GM12878 (cell line): ENCODE data around the gene TBC1D12. TPM values are rescaled to one million over a fixed set of nuclear protein-coding genes. Genes with fewer than 3 reads are reported as not detected.

Experiments used
- ATAC-seq: fragments of 200-7000 bp; cut with Tn5 transposase; 3 replicates; pipeline ENCODE4 v1.9.1; 2020; ENCODE audit warnings: mild to moderate bottlenecking, moderate library complexity
- BruUV-seq: library from RNA; stranded (reverse); fragments of 400-500 nt; replicated peaks from 2 replicates; lab custom pipeline; 2021; lab: Mats Ljungman, UMichigan
- CTCF ChIA-PET: fragments of 300-600 bp; sonication (Branson Sonifier 250); formaldehyde crosslinking; extraction: SDS; loops from one replicate; lab custom pipeline; 2021; ENCODE audit warnings: inconsistent platforms; lab: Yijun Ruan, JAX
- POLR2A ChIA-PET: fragments of 350-600 bp; formaldehyde crosslinking; extraction: SDS; loops from one replicate; lab custom pipeline; 2021; ENCODE audit warnings: inconsistent platforms; lab: Charles Lee
- RAD21 ChIA-PET: fragments of 300-600 bp; sonication (Branson Sonifier 250); formaldehyde crosslinking; loops from one replicate; lab custom pipeline; 2023; ENCODE audit warnings: antibody characterized with exemption; ENCODE audit not compliant: unreplicated experiment; lab: Charles Lee
- SMC1A ChIA-PET: fragments of 300-600 bp; sonication (Branson Sonifier 250); formaldehyde crosslinking; loops from one replicate; lab custom pipeline; 2023; ENCODE audit not compliant: unreplicated experiment, uncharacterized antibody; lab: Charles Lee
- DNase-seq: peaks from one replicate; pipeline ENCODE4 v3.0.0-alpha.2; 2011; ENCODE audit warnings: low read depth, low spot score
- FAIRE-seq: peaks from 3 replicates; lab custom pipeline; 2011; peaks lifted over from hg19 to GRCh38; lab: Jason Lieb, UNC
- H2AFZ ChIP-seq: 2 replicates; pipeline ENCODE4 v1.6.0; 2011; ENCODE audit warnings: low read depth, low read length, control low read depth; ENCODE audit not compliant: control insufficient read depth
- H3K27ac ChIP-seq: 2 replicates; pipeline ENCODE4 v1.5.1; 2011; ENCODE audit warnings: control low read depth; ENCODE audit not compliant: control insufficient read depth, insufficient read depth
- H3K27me3 ChIP-seq, 2 experiments: replicated peaks in 1 of 2; 2 replicates each; pipeline versions ENCODE4 v1.6.0 to v1.6.1; 2011; ENCODE audit warnings: low read length in 1 of 2; ENCODE audit not compliant: control insufficient read depth in 2 of 2, insufficient read depth in 2 of 2
- H3K36me3 ChIP-seq, 2 experiments: 2 replicates each; pipeline ENCODE4 v1.5.1; 2011; ENCODE audit warnings: low read length in 1 of 2; ENCODE audit not compliant: control insufficient read depth in 2 of 2, insufficient read depth in 2 of 2
- H3K4me1 ChIP-seq: 2 replicates; pipeline ENCODE4 v1.6.1; 2011; ENCODE audit warnings: mild to moderate bottlenecking, low read length, moderate library complexity, mixed read lengths; ENCODE audit not compliant: control insufficient read depth, insufficient read depth
- H3K4me2 ChIP-seq: 2 replicates; pipeline ENCODE4 v1.6.0; 2011; ENCODE audit warnings: control low read depth; ENCODE audit not compliant: control insufficient read depth, insufficient read depth
- H3K4me3 ChIP-seq: fragments of 200-600 bp; sonication (generic); 2 replicates; pipeline ENCODE4 v1.5.1; 2016
- H3K79me2 ChIP-seq: 2 replicates; pipeline ENCODE4 v1.6.0; 2011; ENCODE audit warnings: low read length; ENCODE audit not compliant: control insufficient read depth, insufficient read depth
- H3K9ac ChIP-seq: 2 replicates; pipeline ENCODE4 v1.8.0; 2011; ENCODE audit warnings: low read length, control low read depth, mixed read lengths; ENCODE audit not compliant: control insufficient read depth, insufficient read depth
- H3K9me3 ChIP-seq: replicated peaks from 3 replicates; pipeline ENCODE4 v1.5.1; 2011; ENCODE audit warnings: mild to moderate bottlenecking, low read length; ENCODE audit not compliant: control insufficient read depth, insufficient read depth
- H4K20me1 ChIP-seq: 2 replicates; pipeline ENCODE4 v1.6.0; 2011; ENCODE audit not compliant: control insufficient read depth, insufficient read depth
- BHLHE40 ChIP-seq, 2 experiments: fragments of 450-650 bp in 1 of 2; IDR thresholded peaks; 2 replicates each; pipeline ENCODE4 v1.6.1; 2011 to 2017; ENCODE audit warnings: low read depth in 2 of 2, borderline replicate concordance in 1 of 2, improper control_type of control experiment in 1 of 2, low read length in 1 of 2, mild to moderate bottlenecking in 1 of 2
- GABPA ChIP-seq: IDR thresholded peaks from 2 replicates; pipeline ENCODE4 v1.6.1; 2014; ENCODE audit warnings: antibody characterized with exemption, low read depth, mild to moderate bottlenecking, inconsistent platforms
- MEF2A ChIP-seq: IDR thresholded peaks from 2 replicates; pipeline ENCODE4 v1.6.1; 2011; ENCODE audit warnings: low read depth, mild to moderate bottlenecking, low read length, moderate library complexity; ENCODE audit not compliant: insufficient read depth
- PAX5 ChIP-seq: IDR thresholded peaks from 2 replicates; pipeline ENCODE4 v1.6.1; 2011; ENCODE audit warnings: low read depth, low read length, borderline replicate concordance
- RAD51 ChIP-seq: fragments of 450-650 bp; IDR thresholded peaks from 2 replicates; pipeline ENCODE4 v1.6.1; 2016; ENCODE audit warnings: moderate library complexity, mild to moderate bottlenecking, inconsistent platforms
- SKIL ChIP-seq: fragments of 450-650 bp; IDR thresholded peaks from 2 replicates; pipeline ENCODE4 v1.6.1; 2017; ENCODE audit warnings: mild to moderate bottlenecking, low read depth, inconsistent platforms; ENCODE audit not compliant: poor library complexity, severe bottlenecking
- ZNF24 ChIP-seq: fragments of 450-650 bp; IDR thresholded peaks from 2 replicates; pipeline ENCODE4 v1.6.1; 2017; ENCODE audit warnings: antibody characterized with exemption, mild to moderate bottlenecking
- WGBS: methylation state at CpG from one replicate; pipeline ENCODE4 v1.1.6; 2016; ENCODE audit warnings: low lambda C conversion rate; ENCODE audit not compliant: insufficient replicate concordance, insufficient coverage; ENCODE audit errors: missing lambda C conversion rate; 5-methylcytosine and 5-hydroxymethylcytosine counted together
- in situ Hi-C: fragments of 300-500 bp; cut with MboI; formaldehyde crosslinking; loops from 9 replicates; pipeline ENCODE4 v1.14.3; 2018; ENCODE audit warnings: mixed read lengths
- intact Hi-C: fragments of 100-400 bp; cut with micrococcal nuclease; formaldehyde crosslinking; loops from one replicate; pipeline ENCODE4 v1.14.2; 2022; ENCODE audit not compliant: unreplicated experiment
- polyA plus RNA-seq, 11 experiments: library from polyadenylated mRNA; depleted of rRNA in 4 of 11; unstranded in 6 of 11; stranded (reverse) in 5 of 11; fragments of >200 nt; fragmentation: Nextera tagmentation in 4 of 11; fragmentation: Illumina TruSeq in 1 of 11; extraction: Ambion mirVana in 4 of 11; extraction: Trizol in 1 of 11; gene quantifications; 1 replicate in 1 of 11; 2 replicates in 10 of 11; pipeline versions ENCODE4 v1.2.1 to v1.2.3, GENCODE V29; 2011 to 2016; ENCODE audit warnings: inconsistent platforms in 2 of 11, missing spikeins in 2 of 11, low read depth in 1 of 11
- total RNA-seq, 4 experiments: library from RNA; depleted of rRNA in 3 of 4; stranded (reverse); fragments of >200 nt in 3 of 4; fragmentation: Illumina TruSeq in 1 of 4; extraction: Trizol in 1 of 4; gene quantifications; 2 replicates each; pipeline versions ENCODE4 v1.2.1 to v1.2.3, GENCODE V29; 2013 to 2021
- TF ChIP-seq, protein P1 (sequence below): IDR thresholded peaks from 2 replicates; pipeline ENCODE4 v1.6.1; 2011; ENCODE audit warnings: low read depth, low read length, improper control_type of control experiment, borderline replicate concordance
- TF ChIP-seq, protein P2 (sequence below): fragments of 450-650 bp; IDR thresholded peaks from 2 replicates; pipeline ENCODE4 v1.6.1; 2017; ENCODE audit warnings: mild to moderate bottlenecking, moderate library complexity

Gene TBC1D12
- total and polyA plus RNA-seq, 10 of the 15 experiments (the other 5 are each of a cell fraction or from before 2014, with no cell fraction given): 2.6 to 7.5 (median 3.8) TPM

- WGBS: 22% methylated on average over 2 of the region's 2 CpGs
- Histone ChIP-seq H3K4me1 (peaks cover 6% of the 10 kb centered on the region), H3K9ac (no peak overlapping the region), H4K20me1 (no peaks in the 10 kb centered on the region), H3K9me3 (no peaks in the 10 kb centered on the region), H3K27me3 (no peaks in the 10 kb centered on the region), H3K4me2 (no peak overlapping the region), H2AFZ (no peak overlapping the region), H3K27ac (no peak overlapping the region), H3K79me2 (no peaks in the 10 kb centered on the region), H3K36me3 (no peaks in the 10 kb centered on the region), H3K4me3 (no peak overlapping the region)
- FAIRE-seq: no peak
- ChIA-PET POLR2A (no interaction called here), RAD21 (no interaction called here), SMC1A (no interaction called here), CTCF (no interaction called here)
- DNase-seq: no peak
- no peak for TF ChIP-seq ZNF24
- TF ChIP-seq BHLHE40 (IDR thresholded peaks at IDR 0.05; ENCODE audit: borderline replicate concordance in 1 of 2, low read depth in 2 of 2, low read length in 1 of 2): peak; percentile 68 to 76
- no TSS peak for BruUV-seq
- intact Hi-C loops: no loop called here
- peak; percentile 57 for ATAC-seq
- in situ Hi-C loops: no loop called here
Measured at GRCh38 chr10:94493463-94493862, 91.1 kb downstream of the TBC1D12 start.

GRCh38 chr10:94496010-94496409 lies 93.7 kb downstream of the TBC1D12 start:
- FAIRE-seq (peak; percentile 65), DNase-seq (peak; percentile 26), ATAC-seq (peak; percentile 92)
- no peaks in the 10 kb centered on the region for H3K79me2 ChIP-seq
- peak overlapping the region; percentile 56; the same call in 1 of the 2 replicates for H3K4me2 ChIP-seq
- H3K4me1 ChIP-seq: peaks cover 6% of the 10 kb centered on the region
- 1% methylated on average over 4 of the region's 4 CpGs for WGBS
- no peaks in the 10 kb centered on the region for H3K9me3 ChIP-seq
- peak overlapping the region; percentile 27; the same call in 1 of the 2 replicates for H3K4me3 ChIP-seq
- H3K36me3 ChIP-seq: no peaks in the 10 kb centered on the region
- H3K9ac ChIP-seq: no peak overlapping the region
- peak overlapping the region; percentile 40; the same call in 1 of the 2 replicates for H3K27ac ChIP-seq
- ChIA-PET POLR2A (no interaction called here), SMC1A (interaction anchor here (0.8 to 1.4 kb wide), 4 partner anchors 9 to 26 kb away, joined by 3 to 4 read pairs (median 3); no protein-coding TSS in a partner anchor), RAD21 (interaction anchor here (1.4 kb wide), 1 partner anchor 26 kb away, joined by 3 read pairs; no protein-coding TSS in a partner anchor), CTCF (interaction anchor here (1.1 kb wide), 1 partner anchor 52 kb away, joined by 7 read pairs; no protein-coding TSS in a partner anchor)
- intact Hi-C loops (no loop called here), in situ Hi-C loops (no loop called here)
- H4K20me1 ChIP-seq: no peaks in the 10 kb centered on the region
- H3K27me3 ChIP-seq: no peaks in the 10 kb centered on the region
- H2AFZ ChIP-seq: peak overlapping the region; percentile 25
- no TSS peak for BruUV-seq
- peak; percentile 70; the same call in 1 of the 2 replicates for TF ChIP-seq MEF2A
- TF ChIP-seq, protein P1, sequence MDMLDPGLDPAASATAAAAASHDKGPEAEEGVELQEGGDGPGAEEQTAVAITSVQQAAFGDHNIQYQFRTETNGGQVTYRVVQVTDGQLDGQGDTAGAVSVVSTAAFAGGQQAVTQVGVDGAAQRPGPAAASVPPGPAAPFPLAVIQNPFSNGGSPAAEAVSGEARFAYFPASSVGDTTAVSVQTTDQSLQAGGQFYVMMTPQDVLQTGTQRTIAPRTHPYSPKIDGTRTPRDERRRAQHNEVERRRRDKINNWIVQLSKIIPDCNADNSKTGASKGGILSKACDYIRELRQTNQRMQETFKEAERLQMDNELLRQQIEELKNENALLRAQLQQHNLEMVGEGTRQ: no peak
- 0 out of 2 replicates have a peak, but pooled peaks have one; percentile 24 for TF ChIP-seq GABPA
- TF ChIP-seq RAD51: no peak
- peak; percentile 40 for TF ChIP-seq SKIL
- peak; percentile 45; the same call in 1 of the 2 replicates for TF ChIP-seq PAX5
- TF ChIP-seq, protein P2, sequence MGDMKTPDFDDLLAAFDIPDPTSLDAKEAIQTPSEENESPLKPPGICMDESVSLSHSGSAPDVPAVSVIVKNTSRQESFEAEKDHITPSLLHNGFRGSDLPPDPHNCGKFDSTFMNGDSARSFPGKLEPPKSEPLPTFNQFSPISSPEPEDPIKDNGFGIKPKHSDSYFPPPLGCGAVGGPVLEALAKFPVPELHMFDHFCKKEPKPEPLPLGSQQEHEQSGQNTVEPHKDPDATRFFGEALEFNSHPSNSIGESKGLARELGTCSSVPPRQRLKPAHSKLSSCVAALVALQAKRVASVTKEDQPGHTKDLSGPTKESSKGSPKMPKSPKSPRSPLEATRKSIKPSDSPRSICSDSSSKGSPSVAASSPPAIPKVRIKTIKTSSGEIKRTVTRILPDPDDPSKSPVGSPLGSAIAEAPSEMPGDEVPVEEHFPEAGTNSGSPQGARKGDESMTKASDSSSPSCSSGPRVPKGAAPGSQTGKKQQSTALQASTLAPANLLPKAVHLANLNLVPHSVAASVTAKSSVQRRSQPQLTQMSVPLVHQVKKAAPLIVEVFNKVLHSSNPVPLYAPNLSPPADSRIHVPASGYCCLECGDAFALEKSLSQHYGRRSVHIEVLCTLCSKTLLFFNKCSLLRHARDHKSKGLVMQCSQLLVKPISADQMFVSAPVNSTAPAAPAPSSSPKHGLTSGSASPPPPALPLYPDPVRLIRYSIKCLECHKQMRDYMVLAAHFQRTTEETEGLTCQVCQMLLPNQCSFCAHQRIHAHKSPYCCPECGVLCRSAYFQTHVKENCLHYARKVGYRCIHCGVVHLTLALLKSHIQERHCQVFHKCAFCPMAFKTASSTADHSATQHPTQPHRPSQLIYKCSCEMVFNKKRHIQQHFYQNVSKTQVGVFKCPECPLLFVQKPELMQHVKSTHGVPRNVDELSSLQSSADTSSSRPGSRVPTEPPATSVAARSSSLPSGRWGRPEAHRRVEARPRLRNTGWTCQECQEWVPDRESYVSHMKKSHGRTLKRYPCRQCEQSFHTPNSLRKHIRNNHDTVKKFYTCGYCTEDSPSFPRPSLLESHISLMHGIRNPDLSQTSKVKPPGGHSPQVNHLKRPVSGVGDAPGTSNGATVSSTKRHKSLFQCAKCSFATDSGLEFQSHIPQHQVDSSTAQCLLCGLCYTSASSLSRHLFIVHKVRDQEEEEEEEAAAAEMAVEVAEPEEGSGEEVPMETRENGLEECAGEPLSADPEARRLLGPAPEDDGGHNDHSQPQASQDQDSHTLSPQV: no peak
